Neural cell (in vitro differentiated cells): ENCODE data around the gene LPP. TPM values are rescaled to one million over a fixed set of nuclear protein-coding genes. Genes with fewer than 3 reads are reported as not detected.

Experiments
- H2AFZ ChIP-seq: fragments of 200-600, 300-800 bp; sonication (generic), shearing (Covaris generic); 2 replicates; pipeline ENCODE4 v1.6.0; 2014; ENCODE audit warnings: low read depth, mild to moderate bottlenecking, antibody characterized with exemption, low read length, moderate library complexity
- H3F3A ChIP-seq: fragments of 200-600 bp; shearing (Covaris generic); 2 replicates; pipeline ENCODE4 v1.6.1; 2016; ENCODE audit warnings: mild to moderate bottlenecking, moderate library complexity, mixed read lengths, antibody characterized with exemption, low read length; ENCODE audit not compliant: insufficient read depth, poor library complexity, severe bottlenecking
- H3K27ac ChIP-seq: fragments of 200-600, 300-800 bp; sonication (generic), shearing (Covaris generic); 2 replicates; pipeline ENCODE4 v1.5.1; 2014; ENCODE audit warnings: mild to moderate bottlenecking, low read length, moderate library complexity
- H3K27me3 ChIP-seq: fragments of 300-800, 200-600 bp; sonication (generic), shearing (Covaris generic); 2 replicates; pipeline ENCODE4 v1.6.0; 2014; ENCODE audit warnings: mild to moderate bottlenecking, low read depth, low read length, moderate library complexity; ENCODE audit not compliant: insufficient read depth
- H3K36me3 ChIP-seq: fragments of 300-800, 200-600 bp; sonication (generic), shearing (Covaris generic); 2 replicates; pipeline ENCODE4 v1.5.1; 2014; ENCODE audit warnings: mild to moderate bottlenecking, antibody characterized with exemption, low read length, moderate library complexity; ENCODE audit not compliant: insufficient read depth
- H3K4me2 ChIP-seq: fragments of 300-800, 200-600 bp; sonication (generic), shearing (Covaris generic); 2 replicates; pipeline ENCODE4 v1.6.0; 2014; ENCODE audit warnings: mild to moderate bottlenecking, low read length
- H3K4me3 ChIP-seq: fragments of 300-800, 200-600 bp; sonication (generic), shearing (Covaris generic); 2 replicates; pipeline ENCODE4 v1.5.1; 2014; ENCODE audit warnings: mild to moderate bottlenecking, low read length, moderate library complexity
- H3K79me2 ChIP-seq: fragments of 200-600 bp; shearing (Covaris generic); replicated peaks from 2 replicates; pipeline ENCODE4 v1.6.0; 2014; ENCODE audit warnings: mild to moderate bottlenecking, low read length, moderate library complexity; ENCODE audit not compliant: insufficient read depth
- H3K9ac ChIP-seq: fragments of 300-800, 200-600 bp; sonication (generic), shearing (Covaris generic); 2 replicates; pipeline ENCODE4 v1.6.1; 2016; ENCODE audit warnings: mild to moderate bottlenecking, low read length, mixed read lengths
- H3K9me2 ChIP-seq: fragments of 200-600 bp; shearing (Covaris generic); 2 replicates; pipeline ENCODE4 v1.6.1; 2016; ENCODE audit warnings: mild to moderate bottlenecking, low read length, mixed read lengths; ENCODE audit not compliant: insufficient read depth
- H3K9me3 ChIP-seq: fragments of 200-600, 300-800 bp; sonication (generic), shearing (Covaris generic); 2 replicates; pipeline ENCODE4 v1.6.1; 2016; ENCODE audit warnings: mild to moderate bottlenecking, mixed run types, low read length, moderate library complexity, mixed read lengths
- H4K20me1 ChIP-seq: fragments of 200-600 bp; shearing (Covaris generic); 2 replicates; pipeline ENCODE4 v1.6.1; 2016; ENCODE audit warnings: mild to moderate bottlenecking, mixed run types; ENCODE audit not compliant: insufficient read depth
- EP300 ChIP-seq: fragments of 450-650 bp; conservative IDR thresholded peaks from 2 replicates; pipeline ENCODE4 v1.6.1; 2014; ENCODE audit warnings: antibody characterized with exemption, mild to moderate bottlenecking, moderate library complexity; ENCODE audit not compliant: poor library complexity, severe bottlenecking
- EZH2 ChIP-seq: fragments of 200-600, 300-800 bp; shearing (Covaris generic), sonication (generic); IDR thresholded peaks from 2 replicates; pipeline ENCODE4 v1.6.1; 2014; ENCODE audit warnings: antibody characterized with exemption, low read length, borderline replicate concordance, mild to moderate bottlenecking; ENCODE audit not compliant: insufficient read depth, poor library complexity, severe bottlenecking
- MXI1 ChIP-seq: fragments of 450-650 bp; conservative IDR thresholded peaks from 2 replicates; pipeline ENCODE4 v1.6.1; 2014; ENCODE audit warnings: antibody characterized with exemption, mild to moderate bottlenecking; ENCODE audit not compliant: poor library complexity, severe bottlenecking
- POLR2AphosphoS5 ChIP-seq: IDR thresholded peaks from 2 replicates; pipeline ENCODE4 v1.6.1; 2012
- RAD21 ChIP-seq: fragments of 450-650 bp; conservative IDR thresholded peaks from 2 replicates; pipeline ENCODE4 v1.6.1; 2014; ENCODE audit warnings: antibody characterized with exemption, mild to moderate bottlenecking, moderate library complexity
- SMC3 ChIP-seq: fragments of 450-650 bp; conservative IDR thresholded peaks from 2 replicates; pipeline ENCODE4 v1.6.1; 2014; ENCODE audit warnings: antibody characterized with exemption, mild to moderate bottlenecking, moderate library complexity; ENCODE audit not compliant: poor library complexity
- TAF1 ChIP-seq: IDR thresholded peaks from 2 replicates; pipeline ENCODE4 v1.6.1; 2012; ENCODE audit warnings: low read depth
- polyA plus RNA-seq: library from polyadenylated mRNA; depleted of rRNA; stranded (reverse); fragments of >200 nt; gene quantifications from 2 replicates; pipeline ENCODE4 v1.2.3, GENCODE V29; 2014
- TF ChIP-seq, protein P1 (sequence below): IDR thresholded peaks from 2 replicates; pipeline ENCODE4 v1.6.1; 2012; ENCODE audit warnings: borderline replicate concordance
- TF ChIP-seq, protein P2 (sequence below): fragments of 450-650 bp; IDR thresholded peaks from 2 replicates; pipeline ENCODE4 v1.5.1; 2014; ENCODE audit warnings: antibody characterized with exemption, mild to moderate bottlenecking, moderate library complexity; ENCODE audit not compliant: poor library complexity, severe bottlenecking

LPP gene
- polyA plus RNA-seq, 1 donor from 2014 or later = 3.0 TPM

DNA sequence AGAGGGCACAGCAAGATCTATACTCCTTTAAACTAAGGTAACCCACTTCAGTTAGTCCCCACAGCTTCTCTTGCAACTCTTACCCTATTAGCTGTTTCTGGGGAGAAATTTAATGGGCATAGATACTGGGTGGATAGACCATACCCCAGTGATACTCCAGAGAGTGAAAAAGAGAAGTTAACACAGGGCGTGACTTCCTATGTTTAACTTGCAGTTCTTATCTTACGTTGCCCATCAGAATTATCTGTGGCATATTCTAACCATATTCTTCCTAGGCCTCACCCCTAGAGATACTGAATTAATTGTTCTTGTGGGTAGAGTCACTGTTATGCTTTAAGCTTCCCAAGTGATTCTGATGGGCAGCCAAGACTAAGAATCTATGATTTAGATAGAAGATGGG, 532.4 kb downstream of the LPP start:
- Histone ChIP-seq H3K36me3 (no peaks in the 10 kb centered on the region), H3K4me3 (no peak overlapping the region), H3K9me2 (no peaks in the 10 kb centered on the region), H3K9ac (no peak overlapping the region), H2AFZ (no peak overlapping the region), H4K20me1 (no peaks in the 10 kb centered on the region), H3K4me2 (no peak overlapping the region), H3K27me3 (no peaks in the 10 kb centered on the region), H3K27ac (no peak overlapping the region), H3K79me2 (no peaks in the 10 kb centered on the region), H3F3A (no peaks in the 10 kb centered on the region), H3K9me3 (no peaks in the 10 kb centered on the region)
- no peak for TF ChIP-seq EP300
- TF ChIP-seq, protein P1, sequence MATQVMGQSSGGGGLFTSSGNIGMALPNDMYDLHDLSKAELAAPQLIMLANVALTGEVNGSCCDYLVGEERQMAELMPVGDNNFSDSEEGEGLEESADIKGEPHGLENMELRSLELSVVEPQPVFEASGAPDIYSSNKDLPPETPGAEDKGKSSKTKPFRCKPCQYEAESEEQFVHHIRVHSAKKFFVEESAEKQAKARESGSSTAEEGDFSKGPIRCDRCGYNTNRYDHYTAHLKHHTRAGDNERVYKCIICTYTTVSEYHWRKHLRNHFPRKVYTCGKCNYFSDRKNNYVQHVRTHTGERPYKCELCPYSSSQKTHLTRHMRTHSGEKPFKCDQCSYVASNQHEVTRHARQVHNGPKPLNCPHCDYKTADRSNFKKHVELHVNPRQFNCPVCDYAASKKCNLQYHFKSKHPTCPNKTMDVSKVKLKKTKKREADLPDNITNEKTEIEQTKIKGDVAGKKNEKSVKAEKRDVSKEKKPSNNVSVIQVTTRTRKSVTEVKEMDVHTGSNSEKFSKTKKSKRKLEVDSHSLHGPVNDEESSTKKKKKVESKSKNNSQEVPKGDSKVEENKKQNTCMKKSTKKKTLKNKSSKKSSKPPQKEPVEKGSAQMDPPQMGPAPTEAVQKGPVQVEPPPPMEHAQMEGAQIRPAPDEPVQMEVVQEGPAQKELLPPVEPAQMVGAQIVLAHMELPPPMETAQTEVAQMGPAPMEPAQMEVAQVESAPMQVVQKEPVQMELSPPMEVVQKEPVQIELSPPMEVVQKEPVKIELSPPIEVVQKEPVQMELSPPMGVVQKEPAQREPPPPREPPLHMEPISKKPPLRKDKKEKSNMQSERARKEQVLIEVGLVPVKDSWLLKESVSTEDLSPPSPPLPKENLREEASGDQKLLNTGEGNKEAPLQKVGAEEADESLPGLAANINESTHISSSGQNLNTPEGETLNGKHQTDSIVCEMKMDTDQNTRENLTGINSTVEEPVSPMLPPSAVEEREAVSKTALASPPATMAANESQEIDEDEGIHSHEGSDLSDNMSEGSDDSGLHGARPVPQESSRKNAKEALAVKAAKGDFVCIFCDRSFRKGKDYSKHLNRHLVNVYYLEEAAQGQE = no peak
- no peak for TF ChIP-seq RAD21
- no peak for TF ChIP-seq MXI1
- TF ChIP-seq POLR2AphosphoS5 = no peak

- H3K27me3 ChIP-seq = no peaks in the 10 kb centered on the region
- no peaks in the 10 kb centered on the region for H4K20me1 ChIP-seq
- H3K4me3 ChIP-seq = no peak overlapping the region
- H3K4me2 ChIP-seq = no peak overlapping the region
- no peak for TF ChIP-seq MXI1
- no peak for TF ChIP-seq POLR2AphosphoS5
- peak; percentile 24 for TF ChIP-seq SMC3
- peak; percentile 15 for TF ChIP-seq RAD21
- H3K27ac ChIP-seq = no peak overlapping the region
- no peaks in the 10 kb centered on the region for H3K79me2 ChIP-seq
- no peaks in the 10 kb centered on the region for H3K9me3 ChIP-seq
- no peak overlapping the region for H3K9ac ChIP-seq
- no peaks in the 10 kb centered on the region for H3F3A ChIP-seq
- H3K9me2 ChIP-seq = no peaks in the 10 kb centered on the region
- H3K36me3 ChIP-seq = no peaks in the 10 kb centered on the region
- no peak overlapping the region for H2AFZ ChIP-seq
Measured at GRCh38 chr3:188687389-188687788, 533.4 kb downstream of the LPP start.

DNA sequence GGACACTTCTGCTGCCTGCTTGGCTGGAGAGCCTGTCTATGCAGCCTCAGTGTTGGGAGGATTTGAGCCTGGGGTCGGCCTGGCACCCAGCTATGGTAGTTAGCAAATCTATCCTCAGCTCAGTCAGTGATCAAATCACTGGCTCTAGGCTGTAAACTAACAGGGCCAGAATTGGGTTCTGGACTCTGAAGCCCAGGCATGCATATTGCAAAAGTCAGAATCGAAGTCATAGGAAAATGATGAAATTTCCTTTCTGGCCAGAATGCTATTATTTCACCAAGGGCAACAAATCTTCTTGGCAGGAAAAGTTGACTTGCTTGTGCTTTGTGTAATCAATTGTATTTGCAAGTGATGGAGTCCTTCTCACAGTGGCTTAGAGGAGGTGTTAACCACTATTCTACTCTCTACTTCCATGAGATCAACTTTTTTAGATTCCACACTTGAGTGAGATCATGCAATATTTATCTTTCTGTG, 535.2 kb downstream of the LPP start:
- Histone ChIP-seq H3K4me3 (no peak overlapping the region), H2AFZ (no peak overlapping the region), H3K27ac (no peak overlapping the region), H3K9ac (no peak overlapping the region), H3F3A (no peaks in the 10 kb centered on the region), H3K9me2 (no peaks in the 10 kb centered on the region), H4K20me1 (no peaks in the 10 kb centered on the region), H3K36me3 (no peaks in the 10 kb centered on the region), H3K79me2 (no peaks in the 10 kb centered on the region), H3K27me3 (no peaks in the 10 kb centered on the region), H3K9me3 (no peaks in the 10 kb centered on the region), H3K4me2 (no peak overlapping the region)
- no peak for TF ChIP-seq EP300
- TF ChIP-seq POLR2AphosphoS5 = no peak
- TF ChIP-seq EZH2 = no peak
- TF ChIP-seq, protein P1 = no peak
- TF ChIP-seq SMC3 = no peak
- TF ChIP-seq RAD21 = no peak
- no peak for TF ChIP-seq MXI1
- TF ChIP-seq, protein P2, sequence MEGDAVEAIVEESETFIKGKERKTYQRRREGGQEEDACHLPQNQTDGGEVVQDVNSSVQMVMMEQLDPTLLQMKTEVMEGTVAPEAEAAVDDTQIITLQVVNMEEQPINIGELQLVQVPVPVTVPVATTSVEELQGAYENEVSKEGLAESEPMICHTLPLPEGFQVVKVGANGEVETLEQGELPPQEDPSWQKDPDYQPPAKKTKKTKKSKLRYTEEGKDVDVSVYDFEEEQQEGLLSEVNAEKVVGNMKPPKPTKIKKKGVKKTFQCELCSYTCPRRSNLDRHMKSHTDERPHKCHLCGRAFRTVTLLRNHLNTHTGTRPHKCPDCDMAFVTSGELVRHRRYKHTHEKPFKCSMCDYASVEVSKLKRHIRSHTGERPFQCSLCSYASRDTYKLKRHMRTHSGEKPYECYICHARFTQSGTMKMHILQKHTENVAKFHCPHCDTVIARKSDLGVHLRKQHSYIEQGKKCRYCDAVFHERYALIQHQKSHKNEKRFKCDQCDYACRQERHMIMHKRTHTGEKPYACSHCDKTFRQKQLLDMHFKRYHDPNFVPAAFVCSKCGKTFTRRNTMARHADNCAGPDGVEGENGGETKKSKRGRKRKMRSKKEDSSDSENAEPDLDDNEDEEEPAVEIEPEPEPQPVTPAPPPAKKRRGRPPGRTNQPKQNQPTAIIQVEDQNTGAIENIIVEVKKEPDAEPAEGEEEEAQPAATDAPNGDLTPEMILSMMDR = no peak
- no peak for TF ChIP-seq TAF1
